ENCODE results near the gene CDC37L1.

The CDC37L1 gene

DNA sequence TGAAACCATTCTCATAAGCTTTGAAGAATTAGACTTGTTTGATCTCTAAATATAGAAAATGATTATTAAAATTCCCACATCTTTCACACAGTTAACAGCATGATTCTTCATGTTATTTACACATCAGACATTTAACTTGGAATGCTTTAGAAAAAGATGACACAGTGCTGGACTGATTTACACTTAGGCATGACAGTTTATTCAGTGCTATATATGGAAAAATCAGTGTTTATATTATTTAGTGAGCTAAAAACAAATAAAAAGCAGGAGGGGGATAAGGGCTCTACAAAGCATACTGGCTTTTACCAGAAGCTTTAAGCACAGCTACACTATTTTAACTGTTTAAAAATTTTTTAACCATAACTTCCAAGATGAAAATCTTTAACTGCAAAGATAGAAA is 30.0 kb downstream of the CDC37L1 start:
- FAIRE-seq (no peak), DNase-seq (ENCODE audit: insufficient read length, low spot score) (no peak)

DNA sequence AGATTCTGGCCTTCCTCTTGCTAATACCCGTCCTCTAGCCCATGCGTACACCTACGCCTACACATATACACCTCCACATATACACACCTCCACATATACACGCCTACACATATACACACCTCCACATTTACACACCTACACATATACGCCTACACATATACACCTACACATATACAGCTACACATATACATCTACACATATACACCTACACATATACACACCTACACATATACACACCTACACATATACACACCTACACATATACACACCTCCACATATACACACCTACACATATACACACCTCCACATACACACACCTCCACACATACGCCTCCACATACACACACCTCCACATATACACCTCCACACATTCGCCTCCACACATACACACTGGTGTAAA is 34.5 kb downstream of the CDC37L1 start:
- DNase-seq (ENCODE audit: insufficient read length, low spot score) (no peak), FAIRE-seq (peak; percentile 99)

DNA sequence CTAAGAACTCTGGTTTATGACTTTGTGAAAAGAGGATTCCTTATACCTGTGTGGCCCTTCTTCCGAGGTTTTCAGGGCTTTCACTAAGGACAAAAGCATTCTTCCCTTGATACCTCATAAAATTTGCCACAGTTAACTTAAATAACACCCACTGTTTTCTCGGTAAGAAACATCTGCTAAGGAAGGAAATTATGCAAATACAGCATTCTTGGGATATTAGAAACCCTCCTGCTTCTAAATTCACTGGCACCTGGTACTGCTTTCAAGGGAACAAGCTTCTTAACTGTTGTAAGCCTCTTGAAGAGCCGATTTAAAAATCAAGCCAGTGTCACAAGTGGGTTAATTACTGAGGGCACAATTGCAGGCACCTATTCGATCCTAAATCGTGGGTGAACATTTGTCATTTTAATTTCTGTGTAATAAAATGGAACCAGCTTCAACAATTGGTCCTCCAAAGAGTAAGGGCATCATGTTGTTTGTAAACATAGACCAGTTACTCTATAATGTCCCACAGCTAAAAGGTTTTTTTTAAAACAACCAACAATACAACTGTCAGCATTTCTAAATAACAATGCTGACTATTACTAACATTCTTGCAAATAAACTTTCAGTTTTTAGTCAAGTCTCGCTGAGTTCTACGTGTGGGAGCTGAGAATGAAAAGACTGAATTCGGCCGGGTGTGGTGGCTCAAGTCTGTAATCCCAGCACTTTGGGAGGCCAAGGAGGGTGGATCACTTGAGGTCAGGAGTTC is 35.1 kb downstream of the CDC37L1 start:
- no peak for FAIRE-seq

DNA sequence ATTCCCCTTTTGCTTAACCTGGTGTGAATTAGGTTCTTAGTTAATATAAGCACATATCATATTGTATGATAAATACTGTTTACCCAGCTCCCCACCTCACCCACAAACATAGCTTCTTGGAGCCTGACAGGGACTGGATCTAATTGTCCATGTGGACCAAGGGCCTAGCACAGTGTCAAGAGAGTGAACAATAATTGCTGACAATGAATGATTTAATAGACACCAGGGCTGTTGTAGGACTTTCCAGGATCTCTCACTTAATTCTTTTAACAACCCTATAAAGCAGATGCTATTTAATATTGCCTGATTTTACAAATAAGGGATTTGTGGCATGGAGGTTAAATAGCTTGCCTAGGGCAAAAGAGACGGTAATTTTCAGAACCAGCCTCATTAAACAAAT is 36.8 kb downstream of the CDC37L1 start:
- FAIRE-seq = no peak

More for the DNA sequence above, 35.1 kb downstream of the CDC37L1 start:
- no peak for DNase-seq (ENCODE audit: insufficient read length, low spot score)

DNA sequence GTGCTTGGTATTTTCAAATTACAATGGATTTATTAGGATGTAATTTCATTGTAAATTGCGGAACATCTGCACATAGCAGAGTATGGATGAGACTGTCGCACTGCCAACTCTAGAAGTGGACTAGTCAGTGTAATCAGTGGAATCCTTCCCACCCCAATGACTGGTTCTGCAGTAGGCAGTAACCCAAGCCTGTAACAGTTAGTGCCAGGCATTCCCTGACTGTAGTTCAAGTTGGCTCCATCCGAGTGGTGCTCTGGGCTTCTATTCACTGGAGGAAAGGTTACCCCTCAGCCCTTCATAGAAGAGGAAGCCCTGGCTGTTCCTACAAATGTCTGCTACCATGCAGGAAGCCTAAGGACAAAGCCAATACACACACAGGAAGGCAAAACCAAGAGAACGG is 38.4 kb downstream of the CDC37L1 start:
- FAIRE-seq (no peak), DNase-seq (ENCODE audit: insufficient read length, low spot score) (no peak)

More for the DNA sequence above, 36.8 kb downstream of the CDC37L1 start:
- DNase-seq (ENCODE audit: insufficient read length, low spot score) = no peak

DNA sequence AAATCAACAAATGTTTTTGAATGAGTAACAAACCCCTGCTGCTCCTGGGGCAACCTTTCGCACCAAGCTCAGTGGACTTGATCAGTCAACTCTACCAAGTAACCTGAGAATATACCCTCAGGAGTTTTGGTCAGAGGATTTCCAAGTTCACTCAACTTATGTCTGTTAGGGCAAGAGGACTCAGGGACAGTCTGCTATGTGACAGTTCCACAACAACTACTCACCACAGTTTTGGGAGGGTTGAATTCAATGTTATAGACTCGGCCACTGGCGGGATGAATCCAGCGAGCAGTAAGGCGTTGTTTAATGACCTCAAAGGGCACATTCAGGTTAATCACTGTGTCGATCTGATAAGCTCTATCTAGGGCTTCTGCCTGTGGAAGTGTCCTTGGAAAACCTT is 39.5 kb downstream of the CDC37L1 start:
- DNase-seq (ENCODE audit: insufficient read length, low spot score) = no peak

DNA sequence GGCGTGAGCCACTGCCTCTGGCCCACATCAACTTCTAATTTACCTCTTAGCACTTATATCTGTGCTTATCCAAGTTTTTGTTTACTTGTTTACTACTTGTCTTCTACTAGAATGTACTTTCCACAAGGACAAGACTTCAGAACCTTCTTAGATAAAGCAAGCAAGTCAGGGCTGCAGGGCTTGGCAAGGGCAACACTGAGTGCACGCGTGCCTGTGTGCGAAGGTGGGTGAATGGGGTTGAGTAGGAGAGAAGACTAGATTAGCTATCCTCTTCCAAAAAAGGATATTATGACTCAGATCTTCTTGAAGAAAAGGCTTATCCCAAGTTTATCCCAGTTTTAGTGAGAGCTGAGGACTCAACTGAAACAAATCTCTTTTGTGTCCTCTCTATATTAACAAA is 42.4 kb downstream of the CDC37L1 start:
- no peak for DNase-seq (ENCODE audit: insufficient read length, low spot score)
- FAIRE-seq = no peak

More for the DNA sequence above, 39.5 kb downstream of the CDC37L1 start:
- FAIRE-seq = no peak

DNA sequence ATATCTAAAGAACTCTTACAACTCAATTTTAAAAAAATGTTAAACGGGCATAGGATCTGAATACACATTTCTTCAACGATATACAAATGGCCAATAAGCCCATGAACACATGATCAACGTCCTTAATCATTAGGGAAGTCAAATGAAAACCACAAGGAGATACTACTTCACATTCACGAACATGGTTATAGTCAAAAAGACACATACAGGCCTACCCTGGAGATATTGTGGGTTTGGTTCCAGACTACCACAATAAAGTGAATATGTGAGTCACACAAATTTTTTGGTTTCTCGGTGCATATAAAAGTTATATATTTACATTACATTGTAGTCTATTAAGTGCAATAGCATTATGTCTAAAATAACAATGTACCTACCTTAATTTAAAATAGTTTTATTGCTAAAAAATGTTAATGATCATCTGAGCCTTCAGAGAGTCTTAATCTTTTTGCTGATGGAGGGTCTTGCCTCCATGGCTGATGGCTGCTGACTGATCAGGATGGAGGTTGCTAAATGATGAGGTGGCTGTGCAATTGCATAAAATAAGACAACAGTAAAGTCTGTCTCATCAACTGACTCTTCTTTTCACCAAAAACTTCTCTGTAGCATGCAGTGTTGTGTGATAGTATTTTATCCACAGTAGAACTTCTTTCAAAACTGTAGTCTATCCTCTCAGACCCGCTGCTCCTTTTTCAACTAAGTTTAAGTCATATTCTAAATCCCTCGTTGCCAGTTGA is 46.5 kb downstream of the CDC37L1 start:
- no peak for FAIRE-seq

DNA sequence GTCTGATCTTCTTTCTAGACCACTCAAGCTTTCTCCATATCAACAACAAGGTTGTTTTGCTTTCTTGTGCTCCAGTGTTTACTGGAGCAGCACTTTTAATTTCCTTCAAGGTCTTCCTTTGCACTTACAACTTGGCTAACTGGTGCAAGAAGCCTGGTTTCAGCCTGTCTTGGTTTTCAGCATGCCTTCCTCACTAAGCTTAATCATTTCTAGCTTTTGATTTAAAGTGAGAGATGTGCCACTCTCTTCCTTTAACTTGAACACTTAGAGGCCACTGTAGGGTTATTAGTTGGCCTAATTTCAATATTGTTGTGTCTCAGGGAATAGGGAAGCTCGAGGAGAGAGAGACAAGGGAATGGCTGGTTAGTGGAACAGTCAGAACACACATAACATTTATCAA is 48.2 kb downstream of the CDC37L1 start:
- DNase-seq (ENCODE audit: insufficient read length, low spot score) (no peak), FAIRE-seq (no peak)

More for the DNA sequence above, 46.5 kb downstream of the CDC37L1 start:
- no peak for DNase-seq (ENCODE audit: insufficient read length, low spot score)

DNA sequence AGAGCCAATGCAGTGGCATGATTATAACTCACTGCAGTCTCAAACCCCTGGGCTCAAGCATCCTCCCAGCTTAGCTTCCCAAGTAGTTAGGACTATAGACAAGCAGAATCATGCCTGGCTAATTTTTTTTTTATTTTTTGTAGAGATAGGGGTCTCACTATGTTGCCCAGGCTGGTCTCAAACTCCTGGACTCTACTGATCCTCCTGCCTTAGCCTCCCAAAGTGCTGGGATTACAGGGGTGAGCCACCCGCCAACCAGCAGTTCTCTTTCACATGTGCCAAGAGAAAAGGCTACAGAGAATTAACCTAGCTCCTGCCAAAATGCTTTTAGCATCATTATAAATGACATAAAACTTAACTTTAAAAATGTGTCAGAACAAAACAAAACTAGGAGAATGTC is 53.5 kb downstream of the CDC37L1 start:
- no peak for FAIRE-seq
- no peak for DNase-seq (ENCODE audit: insufficient read length, low spot score)

DNA sequence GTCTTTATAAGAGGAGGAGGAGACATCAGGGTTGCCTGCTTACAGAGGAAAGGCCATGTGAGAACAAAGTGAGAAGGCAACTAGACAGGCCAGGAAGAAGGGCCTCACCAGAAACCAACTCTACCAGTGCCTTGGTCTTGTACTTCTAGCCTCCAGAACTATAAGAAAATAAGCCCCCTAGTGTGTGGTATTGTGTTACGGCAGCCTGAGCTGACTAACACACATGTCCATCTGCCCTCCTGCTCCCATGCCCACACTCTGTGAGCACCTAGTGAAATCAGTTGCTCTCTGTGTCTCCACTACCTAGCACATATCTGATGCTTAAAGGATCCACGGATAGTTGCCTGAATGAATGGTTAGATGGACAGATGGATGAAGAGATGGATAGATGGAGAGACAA is 54.8 kb downstream of the CDC37L1 start:
- no peak for FAIRE-seq

DNA sequence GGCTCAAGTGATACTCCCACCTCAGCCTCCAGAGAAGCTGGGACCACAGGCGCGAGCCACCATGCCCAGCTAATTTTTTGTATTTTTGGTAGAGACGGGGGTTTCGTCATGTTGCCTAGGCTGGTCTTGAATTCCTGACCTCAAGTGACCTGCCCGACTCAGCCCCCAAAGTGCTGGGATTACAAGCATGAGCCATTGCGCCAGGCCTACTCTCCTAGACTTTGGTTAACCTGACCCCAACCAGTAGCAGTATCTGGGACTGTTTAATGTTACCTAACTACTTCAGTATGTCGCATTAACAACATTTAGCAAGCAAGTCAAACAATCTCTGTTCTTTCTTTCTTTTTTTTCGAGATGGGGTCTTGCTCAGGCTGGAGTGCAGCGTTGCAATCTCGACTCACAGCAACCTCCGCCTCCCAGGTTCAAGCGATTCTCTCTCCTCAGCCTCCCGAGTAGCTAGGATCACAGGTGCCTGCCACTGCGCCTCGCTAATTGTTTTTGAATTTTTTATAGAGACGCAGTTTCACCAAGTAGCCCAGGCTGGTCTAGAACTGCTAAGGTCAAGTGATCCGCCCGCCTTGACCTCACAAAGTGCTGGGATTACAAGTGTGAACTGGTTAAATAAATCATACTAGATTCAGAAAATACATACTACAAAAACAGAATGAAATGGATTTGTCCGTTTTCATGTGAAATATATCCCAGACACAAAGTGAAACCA is 59.7 kb downstream of the CDC37L1 start:
- no peak for FAIRE-seq
- no peak for DNase-seq (ENCODE audit: insufficient read length, low spot score)

More for the DNA sequence above, 54.8 kb downstream of the CDC37L1 start:
- no peak for DNase-seq (ENCODE audit: insufficient read length, low spot score)

DNA sequence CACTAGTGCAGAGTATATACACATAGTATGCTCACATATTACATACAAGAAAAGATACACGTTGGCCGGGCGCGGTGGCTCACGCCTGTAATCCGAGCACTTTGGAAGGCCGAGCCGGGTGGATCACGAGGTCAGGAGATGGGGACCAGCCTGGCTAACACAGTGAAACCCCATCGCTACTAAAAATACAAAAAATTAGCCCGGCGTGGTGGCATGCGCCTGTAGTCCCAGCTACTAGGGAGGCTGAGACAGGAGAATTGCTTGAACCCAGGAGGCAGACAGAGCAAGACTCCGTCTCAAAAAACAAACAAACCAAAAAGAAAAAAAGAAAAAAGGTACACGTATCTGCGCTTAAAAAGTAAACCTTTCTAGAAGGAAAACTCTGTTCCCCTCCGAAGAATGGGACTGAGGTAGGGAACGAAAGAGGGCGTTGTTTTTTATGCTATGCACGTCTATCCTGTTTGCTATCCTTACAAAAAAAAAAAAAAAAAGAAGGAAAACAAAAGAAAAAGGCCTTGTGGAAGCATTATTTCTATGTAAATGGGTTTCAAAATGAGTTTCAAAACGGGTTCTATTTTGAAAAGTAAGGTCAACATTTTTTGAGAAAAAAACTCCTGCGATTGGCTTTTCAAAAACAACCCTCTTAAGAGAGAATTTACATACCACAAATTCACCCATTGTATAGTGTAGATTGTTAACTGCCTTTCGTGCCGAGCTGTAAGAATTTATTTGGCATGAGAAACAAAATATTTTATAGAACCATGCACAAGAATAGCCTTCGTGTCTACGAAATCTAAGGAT is 60.4 kb downstream of the CDC37L1 start:
- FAIRE-seq (no peak), DNase-seq (ENCODE audit: insufficient read length, low spot score) (no peak)

DNA sequence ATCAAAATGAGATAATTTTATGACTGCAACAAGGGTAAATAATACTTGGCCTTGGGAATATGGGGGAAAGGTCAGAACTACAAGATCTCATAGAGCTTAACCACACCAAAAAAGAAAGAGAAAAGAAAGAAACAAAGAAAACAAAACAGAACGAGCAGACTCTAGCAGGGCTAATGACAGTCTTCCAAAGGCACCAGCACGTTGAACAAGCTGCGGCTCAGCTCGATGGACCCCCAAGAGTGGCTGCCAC is 60.9 kb downstream of the CDC37L1 start:
- FAIRE-seq = no peak
- no peak for DNase-seq (ENCODE audit: insufficient read length, low spot score)

DNA sequence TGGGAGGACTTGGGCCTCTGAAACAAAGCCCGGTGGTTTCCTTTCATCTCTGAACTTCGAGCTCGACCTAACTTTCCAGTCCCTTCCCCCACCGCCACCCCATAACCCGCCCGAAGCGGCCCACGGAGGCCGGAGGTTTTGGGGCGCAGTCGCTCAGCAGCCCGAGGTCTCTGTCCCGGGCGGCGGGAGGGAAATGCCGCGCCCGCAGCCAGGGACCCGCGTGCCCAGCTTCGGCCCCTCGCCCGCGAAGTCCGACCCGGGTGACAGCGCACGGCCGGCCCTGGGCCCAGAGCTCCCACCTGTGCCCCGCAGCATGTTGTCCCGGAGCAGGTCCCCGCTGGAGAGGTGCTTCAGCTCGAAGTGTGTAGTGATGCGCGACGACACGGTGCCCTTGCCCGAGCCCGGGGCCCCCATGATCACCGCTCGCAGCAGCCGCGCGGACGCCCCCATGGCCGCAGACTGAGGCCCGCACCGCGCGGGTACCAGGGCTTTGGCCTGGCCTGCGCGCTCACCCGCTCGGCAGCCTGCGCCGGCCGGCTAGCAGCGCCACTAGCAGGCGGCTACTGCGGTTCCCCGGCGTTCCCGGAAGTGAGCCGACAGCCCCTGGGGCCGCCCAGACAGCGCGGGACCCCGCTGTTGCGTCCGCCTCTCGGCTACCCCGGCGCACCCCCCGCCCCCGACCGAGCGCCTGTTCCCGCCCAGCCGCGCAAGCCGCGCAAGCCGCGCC is 61.4 kb downstream of the CDC37L1 start, which contains the start of gene AK3:
AK3 (minus strand) TSS at position 565 of the 727 bp plus-strand sequence; CDS start at position 450, 115 bp downstream.
- FAIRE-seq (no peak), DNase-seq (ENCODE audit: insufficient read length, low spot score) (peak; percentile 87)

DNA sequence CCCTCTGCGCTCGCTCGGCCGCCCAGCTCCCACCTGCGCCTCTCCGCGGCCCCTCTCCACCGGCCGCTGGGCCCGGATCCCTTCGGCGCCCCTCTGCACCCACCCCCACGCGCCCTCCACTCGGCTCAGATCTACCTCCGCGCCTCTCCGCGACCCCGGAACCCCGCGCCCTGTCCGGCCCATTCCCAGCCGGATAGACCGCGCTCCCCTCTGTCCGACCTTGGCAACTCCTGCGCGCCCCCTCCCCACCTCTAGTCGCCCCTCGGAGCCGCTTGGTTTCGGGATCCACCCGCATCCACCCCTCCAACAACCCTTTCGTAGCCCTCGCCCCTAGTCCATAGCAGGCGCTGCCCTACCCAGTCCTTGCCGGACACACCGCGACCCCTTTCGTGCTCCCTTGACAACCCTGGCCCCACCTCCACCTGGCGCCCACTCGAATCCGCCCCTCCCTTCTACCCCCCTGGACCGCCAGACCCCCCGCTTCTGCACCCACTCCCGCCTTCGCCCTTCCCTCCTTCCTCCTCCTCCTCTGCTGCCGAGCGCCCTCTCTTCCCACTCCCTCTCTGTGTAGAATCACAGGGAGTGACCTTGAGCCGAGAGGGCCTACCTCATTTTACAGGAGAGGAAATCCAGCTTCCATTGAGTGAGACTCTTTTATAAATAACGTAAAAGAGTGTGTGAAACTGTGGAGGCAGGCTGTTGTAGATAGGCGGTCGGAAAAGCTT is 62.2 kb downstream of the CDC37L1 start:
- DNase-seq (ENCODE audit: insufficient read length, low spot score) = no peak
- no peak for FAIRE-seq

DNA sequence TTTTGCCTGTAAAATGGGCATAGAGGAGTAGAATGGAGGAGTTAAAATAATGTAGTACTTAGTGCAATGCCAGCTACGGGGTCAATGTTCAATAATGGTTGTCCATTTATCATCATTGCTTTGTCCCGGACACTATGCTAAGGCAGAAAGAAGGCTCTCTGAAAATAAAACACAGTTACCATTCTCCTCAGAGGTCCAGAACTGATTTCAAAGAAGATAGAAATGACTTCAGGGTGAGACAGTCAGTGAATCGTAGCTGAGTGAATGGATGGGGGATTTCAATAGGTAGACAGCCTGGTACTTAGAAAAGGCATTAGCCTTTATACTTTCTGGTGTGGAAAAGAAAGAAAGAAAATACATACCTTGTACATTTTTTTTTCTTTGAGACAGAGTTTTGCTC is 62.9 kb downstream of the CDC37L1 start:
- no peak for FAIRE-seq
- DNase-seq (ENCODE audit: insufficient read length, low spot score) = no peak

DNA sequence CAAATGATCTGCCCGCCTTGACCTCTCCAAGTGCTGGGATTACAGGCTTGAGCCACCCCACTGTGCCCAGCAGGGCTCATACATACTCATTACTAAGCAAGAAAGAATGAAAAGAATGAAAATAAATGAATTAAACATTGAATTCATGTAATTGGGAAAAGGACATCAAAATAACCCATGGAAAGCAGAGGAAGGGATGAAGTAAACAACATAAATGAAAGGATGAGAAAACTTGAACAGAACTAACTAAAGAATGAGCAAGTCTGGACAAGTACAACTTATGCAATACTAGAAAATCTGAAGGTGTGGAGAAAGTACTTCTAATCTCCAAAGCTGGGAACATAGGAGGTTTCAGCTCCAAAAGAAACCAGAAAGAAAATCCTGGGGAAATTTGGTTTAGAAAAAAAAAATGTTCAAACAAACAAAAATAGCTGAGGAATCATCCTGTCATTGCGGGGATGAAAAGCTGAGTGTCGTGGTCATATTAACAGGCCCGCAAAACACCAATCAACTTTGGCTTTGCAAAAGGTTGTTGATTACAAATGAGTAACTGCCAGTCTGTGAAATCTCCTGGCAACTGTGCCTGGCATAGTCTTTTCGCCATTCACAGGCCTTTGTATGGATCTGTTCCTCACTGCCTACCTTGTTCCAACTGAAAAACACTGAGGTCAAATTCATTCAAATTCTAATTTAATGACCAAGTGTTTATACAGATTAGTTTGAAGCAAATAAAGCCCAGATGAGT is 63.9 kb downstream of the CDC37L1 start:
- no peak for DNase-seq (ENCODE audit: insufficient read length, low spot score)
- no peak for FAIRE-seq

Data from HTR-8/SVneo (cell line).